Measurements from ENCODE around the gene SCTR.

DNA sequence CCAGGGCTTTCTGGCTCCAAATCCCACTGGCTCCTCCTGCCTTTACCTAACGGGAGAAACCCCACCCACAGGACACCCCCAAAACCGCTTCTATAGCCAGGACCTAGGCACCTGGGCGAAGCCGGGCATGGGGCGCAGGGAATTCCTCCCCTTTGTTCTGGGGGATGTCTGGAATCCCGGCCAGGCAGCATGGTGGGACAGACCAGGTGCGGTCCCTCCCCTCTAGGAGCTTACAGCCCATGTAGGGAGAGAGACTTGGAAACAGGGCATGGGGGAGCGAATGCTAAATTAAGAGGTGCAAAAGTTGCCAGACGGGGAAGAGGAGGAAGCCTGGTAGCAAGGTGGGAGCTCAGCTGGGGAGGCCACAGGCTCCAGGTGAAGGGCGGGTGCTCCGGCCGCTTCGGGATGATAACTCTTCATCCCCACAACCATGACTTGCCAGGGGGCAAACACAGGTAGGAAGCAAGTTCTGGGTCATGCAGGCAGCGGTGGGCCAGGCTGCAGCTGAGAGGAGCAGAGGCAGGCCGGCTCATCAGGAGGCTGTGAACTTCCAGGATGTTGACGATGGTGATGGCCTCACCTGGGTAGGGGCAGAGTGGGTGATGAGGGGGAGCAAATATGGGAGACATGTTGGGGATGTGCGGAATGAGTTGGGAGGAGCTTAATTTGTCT is 91.3 kb downstream of the SCTR start:
- TF ChIP-seq, protein P1, sequence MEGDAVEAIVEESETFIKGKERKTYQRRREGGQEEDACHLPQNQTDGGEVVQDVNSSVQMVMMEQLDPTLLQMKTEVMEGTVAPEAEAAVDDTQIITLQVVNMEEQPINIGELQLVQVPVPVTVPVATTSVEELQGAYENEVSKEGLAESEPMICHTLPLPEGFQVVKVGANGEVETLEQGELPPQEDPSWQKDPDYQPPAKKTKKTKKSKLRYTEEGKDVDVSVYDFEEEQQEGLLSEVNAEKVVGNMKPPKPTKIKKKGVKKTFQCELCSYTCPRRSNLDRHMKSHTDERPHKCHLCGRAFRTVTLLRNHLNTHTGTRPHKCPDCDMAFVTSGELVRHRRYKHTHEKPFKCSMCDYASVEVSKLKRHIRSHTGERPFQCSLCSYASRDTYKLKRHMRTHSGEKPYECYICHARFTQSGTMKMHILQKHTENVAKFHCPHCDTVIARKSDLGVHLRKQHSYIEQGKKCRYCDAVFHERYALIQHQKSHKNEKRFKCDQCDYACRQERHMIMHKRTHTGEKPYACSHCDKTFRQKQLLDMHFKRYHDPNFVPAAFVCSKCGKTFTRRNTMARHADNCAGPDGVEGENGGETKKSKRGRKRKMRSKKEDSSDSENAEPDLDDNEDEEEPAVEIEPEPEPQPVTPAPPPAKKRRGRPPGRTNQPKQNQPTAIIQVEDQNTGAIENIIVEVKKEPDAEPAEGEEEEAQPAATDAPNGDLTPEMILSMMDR (conservative IDR thresholded peaks at IDR 0.05 in 1 of 2, IDR thresholded peaks at IDR 0.05 in 1 of 2; ENCODE audit: extremely low read depth in 1 of 2, insufficient read depth in 1 of 2, low read depth in 1 of 2, low read length in 2 of 2): no peak
- TF ChIP-seq EZH2 (IDR thresholded peaks at IDR 0.05; ENCODE audit: borderline replicate concordance, low read length): no peak

All from mammary epithelial cell (primary cell).